GM21381 (cell line): ENCODE measurements around the gene DNAJB8.

Experiments
- ATAC-seq: cut with Tn5 transposase; IDR thresholded peaks from one replicate; pipeline ENCODE4 v1.9.1; 2021; ENCODE audit warnings: mild to moderate bottlenecking, moderate library complexity; ENCODE audit not compliant: unreplicated experiment

The DNAJB8 gene

DNA sequence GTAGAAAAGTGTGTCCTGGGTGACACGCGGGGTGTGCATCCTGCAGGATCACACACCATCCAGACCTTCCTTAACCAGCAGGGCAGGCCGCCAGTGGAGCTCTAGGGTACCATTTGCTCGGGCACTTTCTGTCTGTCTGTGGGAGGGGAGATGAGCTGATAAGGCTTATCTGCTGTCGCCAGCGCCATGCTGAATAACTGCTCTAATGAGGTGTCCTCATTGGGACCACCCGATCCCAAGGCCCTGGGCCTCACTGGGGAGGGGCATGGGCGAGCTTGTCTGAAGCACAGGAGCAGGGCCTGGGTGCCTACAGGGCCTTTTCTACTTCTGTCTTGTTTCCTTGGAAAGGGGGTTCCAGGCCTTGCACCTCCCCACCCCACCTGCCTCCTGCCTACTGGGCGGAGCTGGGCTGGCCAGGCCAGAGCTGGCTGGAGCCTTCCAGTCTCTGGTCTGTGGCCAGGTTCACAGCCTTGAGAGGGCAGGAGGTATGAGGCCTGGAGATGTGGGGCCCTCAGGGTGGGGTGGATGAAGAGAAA is 28.8 kb upstream of the DNAJB8 start:
- no peak for ATAC-seq

GRCh38 chr3:128494367-128494650 is 27.6 kb upstream of the DNAJB8 start:
- no peak for ATAC-seq

DNA sequence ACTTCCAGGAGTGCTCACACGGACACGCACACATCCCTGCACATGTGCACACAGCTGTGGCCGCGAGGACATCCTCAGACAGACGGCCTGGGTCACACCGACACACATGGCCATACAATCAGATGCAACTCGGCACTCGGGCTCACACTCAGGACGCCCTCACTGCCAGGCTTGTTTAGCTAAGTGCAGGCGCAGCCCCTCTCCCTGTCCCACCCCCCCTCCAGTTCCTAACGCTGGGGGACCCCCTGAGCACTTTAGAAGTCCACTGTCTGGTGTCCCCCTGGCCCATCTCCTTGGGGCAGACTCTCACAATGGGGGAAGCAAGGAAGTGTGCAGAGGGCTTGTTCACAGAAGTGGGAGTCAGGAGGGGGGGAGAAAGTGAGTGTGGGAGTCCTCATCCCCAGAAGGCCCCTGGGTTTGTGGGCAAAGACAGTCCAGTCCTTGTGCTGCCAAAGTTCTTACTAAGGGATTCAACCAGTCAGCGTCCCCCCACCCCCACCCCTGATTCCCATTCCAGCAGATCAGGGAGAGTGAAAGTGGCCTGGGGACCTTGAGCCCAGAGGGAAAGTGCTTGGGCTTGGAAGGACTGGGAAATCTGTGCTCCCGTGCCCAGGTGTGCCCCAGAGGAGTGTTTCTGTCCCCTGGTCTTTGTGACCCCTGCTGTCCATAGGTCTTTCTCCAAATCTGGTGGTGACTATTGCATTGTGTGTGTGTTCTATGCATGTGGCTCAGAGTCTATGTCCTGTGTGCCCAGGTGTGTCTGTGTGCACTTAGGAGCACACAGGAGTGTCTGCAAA is 27.1 kb upstream of the DNAJB8 start:
- no peak for ATAC-seq

- no peak for ATAC-seq
Observed at GRCh38 chr3:128492671-128493569, 26.2 kb upstream of the DNAJB8 start, which contains the start of gene GATA2. Gene GATA2 (minus strand): TSS chr3:128493201. CDS start chr3:128487031, 6,170 bp downstream.

DNA sequence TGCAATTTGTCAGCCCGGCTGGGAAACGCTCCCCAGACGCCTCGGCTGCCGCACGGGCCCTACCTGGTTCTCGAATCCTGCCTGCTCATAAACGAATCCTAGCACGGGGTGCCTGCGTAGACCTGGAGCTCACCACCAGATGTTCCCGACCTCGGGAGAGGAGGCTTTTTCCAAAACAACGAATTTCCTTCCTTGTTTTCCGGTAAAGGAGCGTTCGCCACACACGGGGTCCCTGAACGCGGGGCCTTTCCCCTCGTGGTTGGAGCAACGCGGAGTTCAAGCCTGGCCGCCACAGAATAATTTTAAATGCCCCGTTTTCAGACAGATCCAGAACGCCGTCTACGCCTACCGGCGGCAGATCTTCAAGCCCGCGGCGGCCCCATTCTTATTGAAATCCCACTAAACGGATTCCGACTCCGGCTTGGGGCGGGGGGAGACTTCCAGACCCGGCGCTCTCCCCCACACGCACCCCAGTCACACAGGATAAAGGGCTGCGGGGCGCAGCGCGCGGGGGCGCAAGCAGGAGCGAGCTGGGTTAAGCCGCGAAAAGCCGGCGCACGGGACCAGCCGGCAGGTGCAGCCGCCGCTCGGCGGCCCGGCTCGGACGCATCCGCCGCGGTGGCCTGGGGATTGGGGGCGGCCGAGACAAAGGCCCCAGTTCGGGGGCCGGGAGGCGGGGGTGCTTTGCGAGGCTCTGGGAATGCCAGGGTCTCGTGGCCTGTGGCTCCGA is 25.4 kb upstream of the DNAJB8 start:
- no peak for ATAC-seq

- no peak for ATAC-seq
Observed at GRCh38 chr3:128491691-128491940, 24.9 kb upstream of the DNAJB8 start.

DNA sequence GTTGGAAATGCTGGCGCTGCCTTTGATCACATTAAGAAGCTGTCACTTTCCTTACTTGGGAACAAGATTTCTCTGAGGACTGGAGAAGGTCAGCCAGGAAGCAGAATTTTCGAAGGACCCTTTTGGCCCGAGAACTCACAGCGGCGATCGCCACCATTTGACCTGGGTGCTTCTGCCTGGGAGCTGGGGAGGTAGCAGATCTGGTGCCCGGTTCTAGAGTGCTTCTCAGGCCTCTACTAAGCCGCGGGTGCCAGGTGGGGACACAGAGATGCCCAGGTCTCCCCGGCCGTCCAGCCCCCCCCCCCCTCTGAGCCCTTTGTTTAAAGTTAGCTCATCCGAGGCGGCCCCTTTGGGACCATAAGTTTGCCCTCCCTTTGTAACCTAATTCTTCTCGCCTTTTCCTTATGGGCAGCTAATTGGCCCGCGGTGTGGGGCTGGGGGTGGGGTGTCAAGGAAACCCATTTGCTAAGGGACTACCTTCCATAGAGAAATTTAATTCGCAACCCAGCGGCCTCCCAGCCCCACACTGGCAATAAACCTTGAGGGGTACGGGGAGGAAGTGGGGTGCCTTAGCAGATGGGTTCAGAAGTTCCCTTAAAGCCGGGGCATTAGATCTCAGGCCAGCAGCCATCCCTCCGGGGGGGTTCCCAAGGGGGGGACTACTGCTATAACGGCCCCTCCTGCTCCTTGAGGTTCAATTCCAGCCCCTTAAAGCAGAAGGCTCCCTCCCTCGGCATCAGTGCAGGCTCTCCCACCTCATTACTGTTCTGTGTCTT is 24.4 kb upstream of the DNAJB8 start:
- no peak for ATAC-seq

GRCh38 chr3:128490650-128490914 is 23.9 kb upstream of the DNAJB8 start:
- ATAC-seq: no peak

- ATAC-seq: no peak
Observed at GRCh38 chr3:128489927-128490649, 23.4 kb upstream of the DNAJB8 start.

DNA sequence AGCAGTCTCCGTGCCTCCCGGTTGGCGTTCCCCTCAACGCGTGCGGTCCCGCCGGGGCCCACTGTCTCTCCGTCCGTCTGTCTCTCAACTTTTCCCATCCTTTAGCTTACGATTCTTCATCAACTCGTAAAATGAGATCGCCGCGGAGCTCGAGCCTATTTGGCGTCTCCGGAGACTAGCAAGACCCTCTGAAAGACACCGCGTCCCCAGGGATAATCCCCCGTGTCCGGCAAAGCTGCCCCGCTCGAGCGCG is 22.9 kb upstream of the DNAJB8 start:
- ATAC-seq: no peak

DNA sequence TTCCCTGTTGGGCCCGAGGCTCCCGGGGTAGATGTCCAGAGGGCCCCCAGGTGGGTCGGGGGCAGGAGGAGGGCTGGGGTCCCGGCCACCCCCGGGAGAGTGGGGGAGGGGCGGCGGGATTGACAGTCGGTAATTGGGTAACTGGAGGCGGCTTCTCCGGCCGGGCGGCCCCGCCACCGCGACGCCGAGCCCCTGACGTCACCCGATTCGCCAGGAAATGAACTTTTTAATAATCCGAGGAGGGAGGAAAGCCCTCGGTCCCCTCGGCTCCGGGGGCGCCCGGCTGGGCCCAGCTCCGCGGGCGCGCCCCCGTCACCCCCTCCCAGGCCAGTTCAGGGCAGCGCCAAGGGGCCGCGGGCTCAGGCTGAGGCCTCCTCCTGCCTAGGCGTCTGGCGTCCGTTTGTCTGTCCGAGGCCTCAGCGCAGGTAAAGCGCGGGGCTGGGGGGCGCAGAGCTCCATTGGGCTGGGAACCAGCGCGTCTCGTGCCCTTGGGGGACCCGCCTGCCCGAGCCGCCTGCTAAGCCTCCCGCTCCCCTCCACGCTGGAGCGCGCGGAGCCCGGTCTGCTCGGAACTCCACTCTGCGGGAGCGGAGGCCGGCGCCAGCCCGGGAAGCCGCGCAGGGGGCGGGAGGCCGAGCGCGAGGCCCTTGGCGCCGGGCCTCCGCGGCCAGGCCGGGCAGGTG is 22.4 kb upstream of the DNAJB8 start:
- ATAC-seq: no peak

DNA sequence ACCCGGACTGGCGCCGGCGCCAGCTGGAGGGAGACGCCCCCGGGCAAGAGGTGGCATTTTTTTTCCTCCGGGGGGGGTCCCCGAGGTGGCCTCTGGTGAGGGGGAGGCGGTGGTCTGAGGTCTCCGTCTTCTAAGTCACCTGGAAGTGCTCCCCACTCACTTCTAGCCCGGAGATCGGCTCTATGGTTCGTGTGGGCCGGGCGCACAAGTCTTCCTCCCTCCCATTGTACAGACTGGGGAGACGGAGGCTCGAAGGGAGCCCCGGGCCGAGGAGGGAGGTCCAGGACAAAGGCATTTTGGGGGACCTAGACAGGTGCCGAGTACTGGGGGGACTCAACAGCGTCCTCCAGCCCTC is 21.9 kb upstream of the DNAJB8 start:
- ATAC-seq: no peak

GRCh38 chr3:128487813-128488635 is 21.3 kb upstream of the DNAJB8 start:
- no peak for ATAC-seq

- ATAC-seq: no peak
Observed at GRCh38 chr3:128487538-128487812, 20.8 kb upstream of the DNAJB8 start.

DNA sequence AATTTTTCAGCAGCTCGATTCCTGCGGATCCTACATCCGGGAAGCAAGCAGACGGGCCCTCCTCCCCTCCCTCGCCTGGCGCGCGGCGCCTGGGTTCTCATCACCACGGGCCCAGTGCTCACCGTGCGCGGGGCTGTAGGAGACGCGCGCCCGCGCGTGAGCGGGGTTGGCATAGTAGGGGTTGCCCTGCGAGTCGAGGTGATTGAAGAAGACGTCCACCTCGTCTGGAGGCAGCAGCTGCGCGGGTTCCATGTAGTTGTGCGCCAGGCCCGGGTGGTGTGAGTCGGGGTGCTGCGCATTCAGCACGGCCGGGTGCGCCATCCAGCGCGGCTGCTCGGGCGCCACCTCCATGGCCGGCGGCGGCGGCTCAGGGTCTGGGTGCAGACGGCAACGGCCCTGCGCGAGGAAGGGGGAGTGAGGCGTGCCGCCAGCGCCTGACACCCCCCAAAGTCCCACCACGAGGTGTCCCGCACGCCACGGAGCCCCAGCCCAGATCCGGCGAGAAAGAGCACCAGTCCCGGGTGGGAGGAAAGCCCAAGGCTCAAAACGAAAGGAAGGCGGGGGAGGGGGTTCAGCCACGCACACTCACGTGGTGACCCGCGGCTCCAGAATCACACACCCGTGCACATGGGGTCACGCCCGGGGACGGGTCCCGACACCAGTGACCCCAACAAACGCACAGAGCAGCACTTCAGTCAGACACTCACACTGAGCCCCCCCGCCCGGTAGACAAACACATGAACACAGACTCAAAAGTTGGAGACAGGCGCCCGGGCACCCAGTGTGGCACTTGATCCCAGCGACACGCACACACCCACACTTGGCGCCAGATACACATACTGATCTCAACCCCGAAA is 20.2 kb upstream of the DNAJB8 start:
- no peak for ATAC-seq

DNA sequence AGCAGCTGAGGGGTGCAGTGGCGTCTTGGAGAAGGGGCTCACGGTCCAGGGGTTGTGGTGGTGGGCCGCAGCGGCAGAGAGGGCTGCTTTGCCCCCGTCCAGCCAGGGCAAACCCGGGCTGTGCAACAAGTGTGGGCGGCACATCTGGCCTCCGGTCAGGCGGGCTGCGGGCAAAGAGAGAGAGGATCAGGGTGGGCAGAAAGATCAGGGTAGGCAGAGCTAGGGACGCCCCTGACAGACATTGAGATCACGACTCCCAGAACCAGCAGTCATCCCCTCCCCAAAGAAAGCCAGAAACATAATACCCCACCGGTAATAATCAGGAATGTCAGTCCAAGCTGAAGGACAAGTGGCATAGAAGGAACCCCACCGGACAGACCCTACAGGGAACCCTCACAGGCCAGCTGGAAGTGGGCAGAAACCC is 19.5 kb upstream of the DNAJB8 start:
- no peak for ATAC-seq

GRCh38 chr3:128485282-128486204 is 18.9 kb upstream of the DNAJB8 start:
- ATAC-seq: no peak
